ENCODE results near the gene NPAS3. TPM values are rescaled to one million over a fixed set of nuclear protein-coding genes. Genes with fewer than 3 reads are reported as not detected.

NPAS3 gene
- total RNA-seq, 2 donors from 2014 or later: 1.1 to 1.8 TPM

GRCh38 chr14:33271891-33272290 lies 333.2 kb downstream of the NPAS3 start:
- Histone ChIP-seq H3K4me1 (replicated peaks) (no peaks in the 10 kb centered on the region), H3K4me3 (no peak overlapping the region), H3K27me3 (replicated peaks; ENCODE audit: insufficient read depth) (no peaks in the 10 kb centered on the region), H3K27ac (no peak overlapping the region), H3K36me3 (no peaks in the 10 kb centered on the region), H3K9me3 (no peaks in the 10 kb centered on the region)
- no peak for TF ChIP-seq POLR2AphosphoS5 (IDR thresholded peaks at IDR 0.05)
- TF ChIP-seq, protein P1, sequence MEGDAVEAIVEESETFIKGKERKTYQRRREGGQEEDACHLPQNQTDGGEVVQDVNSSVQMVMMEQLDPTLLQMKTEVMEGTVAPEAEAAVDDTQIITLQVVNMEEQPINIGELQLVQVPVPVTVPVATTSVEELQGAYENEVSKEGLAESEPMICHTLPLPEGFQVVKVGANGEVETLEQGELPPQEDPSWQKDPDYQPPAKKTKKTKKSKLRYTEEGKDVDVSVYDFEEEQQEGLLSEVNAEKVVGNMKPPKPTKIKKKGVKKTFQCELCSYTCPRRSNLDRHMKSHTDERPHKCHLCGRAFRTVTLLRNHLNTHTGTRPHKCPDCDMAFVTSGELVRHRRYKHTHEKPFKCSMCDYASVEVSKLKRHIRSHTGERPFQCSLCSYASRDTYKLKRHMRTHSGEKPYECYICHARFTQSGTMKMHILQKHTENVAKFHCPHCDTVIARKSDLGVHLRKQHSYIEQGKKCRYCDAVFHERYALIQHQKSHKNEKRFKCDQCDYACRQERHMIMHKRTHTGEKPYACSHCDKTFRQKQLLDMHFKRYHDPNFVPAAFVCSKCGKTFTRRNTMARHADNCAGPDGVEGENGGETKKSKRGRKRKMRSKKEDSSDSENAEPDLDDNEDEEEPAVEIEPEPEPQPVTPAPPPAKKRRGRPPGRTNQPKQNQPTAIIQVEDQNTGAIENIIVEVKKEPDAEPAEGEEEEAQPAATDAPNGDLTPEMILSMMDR (IDR thresholded peaks at IDR 0.05): no peak
- TF ChIP-seq POLR2A (IDR thresholded peaks at IDR 0.05): no peak
- 76% methylated on average over 2 of the region's 2 CpGs for WGBS
- intact Hi-C loops (cut with DNase I): no loop called here
- DNase-seq (ENCODE audit: low spot score): no peak

DNA sequence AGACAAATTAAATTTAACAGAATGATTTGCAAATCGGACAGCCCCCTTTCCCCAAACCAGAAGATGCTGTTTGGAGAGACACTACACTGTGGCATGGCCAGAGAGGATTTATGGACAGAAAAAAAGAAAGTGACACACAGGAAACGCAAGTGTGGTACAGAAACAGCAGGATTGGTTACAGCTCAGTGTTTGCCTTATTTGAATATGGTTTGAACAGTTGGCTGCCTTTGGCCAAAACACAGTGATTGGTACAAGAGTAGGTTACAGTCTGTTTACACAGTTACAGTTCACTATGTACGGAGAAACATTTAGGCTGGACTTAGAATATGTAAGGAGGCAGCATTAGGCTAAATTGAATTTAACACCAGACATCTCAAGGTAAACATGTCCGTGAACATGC lies 335.3 kb downstream of the NPAS3 start:
- H3K36me3 ChIP-seq: no peaks in the 10 kb centered on the region
- H3K9me3 ChIP-seq: no peaks in the 10 kb centered on the region
- H3K4me1 ChIP-seq (replicated peaks): no peaks in the 10 kb centered on the region
- no peak for DNase-seq (ENCODE audit: low spot score)
- TF ChIP-seq POLR2AphosphoS5 (IDR thresholded peaks at IDR 0.05) (no peak), POLR2A (IDR thresholded peaks at IDR 0.05) (no peak)
- TF ChIP-seq, protein P1 (IDR thresholded peaks at IDR 0.05): no peak
- no peak overlapping the region for H3K27ac ChIP-seq
- 69% methylated on average over 4 of the region's 4 CpGs for WGBS
- no peak overlapping the region for H3K4me3 ChIP-seq
- no peaks in the 10 kb centered on the region for H3K27me3 ChIP-seq (replicated peaks; ENCODE audit: insufficient read depth)
- intact Hi-C loops (cut with DNase I): no loop called here

- no peak overlapping the region for H3K4me3 ChIP-seq
- WGBS: 79% methylated on average over 4 of the region's 4 CpGs
- H3K4me1 ChIP-seq (replicated peaks): no peaks in the 10 kb centered on the region
- no peak overlapping the region for H3K27ac ChIP-seq
- H3K9me3 ChIP-seq: no peaks in the 10 kb centered on the region
- intact Hi-C loops (cut with DNase I): no loop called here
- no peaks in the 10 kb centered on the region for H3K27me3 ChIP-seq (replicated peaks; ENCODE audit: insufficient read depth)
- TF ChIP-seq, protein P1 (IDR thresholded peaks at IDR 0.05): no peak
- TF ChIP-seq POLR2A (IDR thresholded peaks at IDR 0.05) (no peak), POLR2AphosphoS5 (IDR thresholded peaks at IDR 0.05) (no peak)
- H3K36me3 ChIP-seq: no peaks in the 10 kb centered on the region
- DNase-seq (ENCODE audit: low spot score): no peak
These were observed 337.2 kb downstream of the NPAS3 start for GRCh38 chr14:33275879-33276278.

GRCh38 chr14:33279865-33280264 lies 341.2 kb downstream of the NPAS3 start:
- TF ChIP-seq, protein P1 (IDR thresholded peaks at IDR 0.05): no peak
- TF ChIP-seq POLR2A (IDR thresholded peaks at IDR 0.05): no peak
- TF ChIP-seq POLR2AphosphoS5 (IDR thresholded peaks at IDR 0.05): no peak
- WGBS: 81% methylated on average over 3 of the region's 3 CpGs
- H3K4me1 ChIP-seq (replicated peaks): no peaks in the 10 kb centered on the region
- no peaks in the 10 kb centered on the region for H3K27me3 ChIP-seq (replicated peaks; ENCODE audit: insufficient read depth)
- H3K36me3 ChIP-seq: no peaks in the 10 kb centered on the region
- H3K27ac ChIP-seq: no peak overlapping the region
- no peaks in the 10 kb centered on the region for H3K9me3 ChIP-seq
- no peak for DNase-seq (ENCODE audit: low spot score)
- H3K4me3 ChIP-seq: no peak overlapping the region
- intact Hi-C loops (cut with DNase I): no loop called here

- DNase-seq (ENCODE audit: low spot score): no peak
- Histone ChIP-seq H3K4me3 (no peak overlapping the region), H3K27me3 (replicated peaks; ENCODE audit: insufficient read depth) (no peaks in the 10 kb centered on the region), H3K4me1 (replicated peaks) (no peaks in the 10 kb centered on the region), H3K36me3 (no peaks in the 10 kb centered on the region), H3K9me3 (no peaks in the 10 kb centered on the region), H3K27ac (no peak overlapping the region)
- TF ChIP-seq, protein P1 (IDR thresholded peaks at IDR 0.05): no peak
- TF ChIP-seq POLR2A (IDR thresholded peaks at IDR 0.05): no peak
- TF ChIP-seq POLR2AphosphoS5 (IDR thresholded peaks at IDR 0.05): no peak
- intact Hi-C loops (cut with DNase I): no loop called here
- WGBS: 24% methylated on average over 3 of the region's 3 CpGs
These were observed 342.0 kb downstream of the NPAS3 start for GRCh38 chr14:33280646-33281045.
